ENCODE measurements around the gene CALD1.

CALD1 gene

GRCh38 chr7:134766779-134767519, 12.5 kb upstream of the CALD1 start:
- no peak for DNase-seq

- no peak for DNase-seq
Observed at GRCh38 chr7:134767520-134768168, 11.8 kb upstream of the CALD1 start.

- no peak for DNase-seq
Observed at GRCh38 chr7:134768243-134768642, 11.2 kb upstream of the CALD1 start.

GRCh38 chr7:134770676-134771075, 8.8 kb upstream of the CALD1 start:
- no peak for DNase-seq

- DNase-seq: no peak
Observed at GRCh38 chr7:134771111-134771510, 8.3 kb upstream of the CALD1 start.

- no peak for DNase-seq
Observed at GRCh38 chr7:134771889-134772288, 7.5 kb upstream of the CALD1 start.

- DNase-seq: no peak
Observed at GRCh38 chr7:134772401-134772800, 7.0 kb upstream of the CALD1 start.

GRCh38 chr7:134773164-134773563, 6.3 kb upstream of the CALD1 start:
- DNase-seq: no peak

- DNase-seq: no peak
Observed at GRCh38 chr7:134774119-134774518, 5.3 kb upstream of the CALD1 start.

- DNase-seq: no peak
Observed at GRCh38 chr7:134777470-134777869, 2.0 kb upstream of the CALD1 start.

GRCh38 chr7:134777908-134778580, 1.4 kb upstream of the CALD1 start:
- DNase-seq: no peak

GRCh38 chr7:134779741-134780065, 269 bp downstream of the CALD1 start:
- DNase-seq: no peak

- no peak for DNase-seq
Observed at GRCh38 chr7:134780166-134780828, 863 bp downstream of the CALD1 start.

GRCh38 chr7:134781171-134781570, 1.7 kb downstream of the CALD1 start:
- DNase-seq: no peak

GRCh38 chr7:134782121-134782623, 2.7 kb downstream of the CALD1 start:
- DNase-seq: no peak

GRCh38 chr7:134783294-134784069, 4.0 kb downstream of the CALD1 start:
- no peak for DNase-seq

- DNase-seq: no peak
Observed at GRCh38 chr7:134784251-134785049, 5.0 kb downstream of the CALD1 start.

GRCh38 chr7:134785842-134786241, 6.4 kb downstream of the CALD1 start:
- no peak for DNase-seq

- DNase-seq: no peak
Observed at GRCh38 chr7:134787064-134787463, 7.6 kb downstream of the CALD1 start.

GRCh38 chr7:134787720-134788119, 8.3 kb downstream of the CALD1 start:
- DNase-seq: no peak

GRCh38 chr7:134788191-134788590, 8.8 kb downstream of the CALD1 start:
- DNase-seq: no peak

Data from activated CD4-positive, alpha-beta T cell treated with anti-CD3 and anti-CD28 coated beads, Interleukin-10, Interleukin-2, amounts not matched to agents 100 ng/mL and 50 ng/mL, durations not matched to agents 16 hours and 8 hours (primary cell).